Mucosa of rectum (tissue), 2 donors: ENCODE results near the gene GLT1D1.

Experiments
- H3K27ac ChIP-seq, 2 donors: one replicate each; pipeline ENCODE4 v1.7.0; 2013; ENCODE audit warnings: inconsistent platforms in 2 of 2, low read depth in 2 of 2, low read length in 2 of 2
- H3K27me3 ChIP-seq, 2 donors: one replicate each; pipeline ENCODE4 v1.7.0; 2013; ENCODE audit warnings: low read length in 2 of 2; ENCODE audit not compliant: control insufficient read depth in 2 of 2, insufficient read depth in 2 of 2
- H3K36me3 ChIP-seq, 2 donors: one replicate each; pipeline ENCODE4 v1.7.0; 2013; ENCODE audit warnings: low read length in 2 of 2; ENCODE audit not compliant: control insufficient read depth in 2 of 2, insufficient read depth in 2 of 2
- H3K4me1 ChIP-seq, 2 donors: one replicate each; pipeline ENCODE4 v1.7.0; 2013; ENCODE audit warnings: low read length in 2 of 2, mild to moderate bottlenecking in 1 of 2; ENCODE audit not compliant: control insufficient read depth in 2 of 2, insufficient read depth in 2 of 2
- H3K4me3 ChIP-seq, 2 donors: one replicate each; pipeline ENCODE4 v1.7.0; 2013; ENCODE audit warnings: low read length in 2 of 2
- H3K9ac ChIP-seq, 2 donors: one replicate each; pipeline ENCODE4 v1.7.0; 2013; ENCODE audit warnings: low read length in 2 of 2, low read depth in 1 of 2, mild to moderate bottlenecking in 1 of 2
- H3K9me3 ChIP-seq, 2 donors: one replicate each; pipeline ENCODE4 v1.7.0; 2013; ENCODE audit warnings: low read length in 2 of 2; ENCODE audit not compliant: control insufficient read depth in 2 of 2
- donor health status: healthy.
- donor health status: Normal muscosa, but diverticular disease.

GLT1D1 gene

GRCh38 chr12:128933926-128934325 lies 80.6 kb downstream of the GLT1D1 start:
- Histone ChIP-seq H3K9me3 (no peaks in the 10 kb centered on the region), H3K4me3 (no peak overlapping the region), H3K27ac (no peak overlapping the region), H3K27me3 (no peaks in the 10 kb centered on the region), H3K4me1 (no peaks in the 10 kb centered on the region), H3K36me3 (no peaks in the 10 kb centered on the region), H3K9ac (no peak overlapping the region)

- Histone ChIP-seq H3K4me3 (no peak overlapping the region), H3K36me3 (no peaks in the 10 kb centered on the region), H3K4me1 (no peaks in the 10 kb centered on the region), H3K9ac (no peak overlapping the region), H3K9me3 (no peaks in the 10 kb centered on the region), H3K27ac (no peak overlapping the region), H3K27me3 (no peaks in the 10 kb centered on the region)
These were observed 85.6 kb downstream of the GLT1D1 start for GRCh38 chr12:128938886-128939285.

GRCh38 chr12:128940090-128940888 lies 87.0 kb downstream of the GLT1D1 start:
- H3K27ac ChIP-seq = no peak overlapping the region
- H3K4me1 ChIP-seq = no peaks in the 10 kb centered on the region
- H3K36me3 ChIP-seq = no peaks in the 10 kb centered on the region
- no peaks in the 10 kb centered on the region for H3K27me3 ChIP-seq
- no peaks in the 10 kb centered on the region for H3K9me3 ChIP-seq
- H3K4me3 ChIP-seq = no peak overlapping the region
- no peak overlapping the region for H3K9ac ChIP-seq

GRCh38 chr12:128940974-128941373 lies 87.7 kb downstream of the GLT1D1 start:
- Histone ChIP-seq H3K27me3 (no peaks in the 10 kb centered on the region), H3K27ac (no peak overlapping the region), H3K4me3 (no peak overlapping the region), H3K9ac (no peak overlapping the region), H3K36me3 (no peaks in the 10 kb centered on the region), H3K9me3 (no peaks in the 10 kb centered on the region), H3K4me1 (no peaks in the 10 kb centered on the region)

GRCh38 chr12:128942960-128943477 lies 89.7 kb downstream of the GLT1D1 start:
- Histone ChIP-seq H3K4me1 (no peaks in the 10 kb centered on the region), H3K9ac (no peak overlapping the region), H3K9me3 (no peaks in the 10 kb centered on the region), H3K36me3 (no peaks in the 10 kb centered on the region), H3K27ac (no peak overlapping the region), H3K27me3 (no peaks in the 10 kb centered on the region), H3K4me3 (no peak overlapping the region)

GRCh38 chr12:128944956-128945355 lies 91.7 kb downstream of the GLT1D1 start:
- H3K27ac ChIP-seq = no peak overlapping the region
- H3K4me1 ChIP-seq = no peaks in the 10 kb centered on the region
- no peaks in the 10 kb centered on the region for H3K36me3 ChIP-seq

GRCh38 chr12:128947209-128947608 lies 93.9 kb downstream of the GLT1D1 start:
- Histone ChIP-seq H3K36me3 (no peaks in the 10 kb centered on the region), H3K9me3 (no peaks in the 10 kb centered on the region), H3K4me3 (no peak overlapping the region), H3K27ac (no peak overlapping the region), H3K4me1 (no peaks in the 10 kb centered on the region), H3K9ac (no peak overlapping the region), H3K27me3 (no peaks in the 10 kb centered on the region)

More at GRCh38 chr12:128944956-128945355, 91.7 kb downstream of the GLT1D1 start:
- H3K27me3 ChIP-seq = no peaks in the 10 kb centered on the region
- no peaks in the 10 kb centered on the region for H3K9me3 ChIP-seq
- H3K4me3 ChIP-seq = no peak overlapping the region
- H3K9ac ChIP-seq = no peak overlapping the region

GRCh38 chr12:128949086-128949485 lies 95.8 kb downstream of the GLT1D1 start:
- H3K36me3 ChIP-seq = no peaks in the 10 kb centered on the region
- no peaks in the 10 kb centered on the region for H3K9me3 ChIP-seq
- H3K9ac ChIP-seq = no peak overlapping the region
- H3K4me3 ChIP-seq = no peak overlapping the region
- H3K27me3 ChIP-seq = no peaks in the 10 kb centered on the region
- H3K4me1 ChIP-seq = no peaks in the 10 kb centered on the region
- H3K27ac ChIP-seq = no peak overlapping the region

GRCh38 chr12:128951448-128951847 lies 98.2 kb downstream of the GLT1D1 start:
- H3K27ac ChIP-seq = no peak overlapping the region
- no peaks in the 10 kb centered on the region for H3K27me3 ChIP-seq
- no peak overlapping the region for H3K4me3 ChIP-seq
- H3K9ac ChIP-seq = no peak overlapping the region
- H3K4me1 ChIP-seq = no peaks in the 10 kb centered on the region
- no peaks in the 10 kb centered on the region for H3K36me3 ChIP-seq
- H3K9me3 ChIP-seq = no peaks in the 10 kb centered on the region

- H3K4me3 ChIP-seq = no peak overlapping the region
- no peak overlapping the region for H3K27ac ChIP-seq
- H3K9me3 ChIP-seq = no peaks in the 10 kb centered on the region
- no peaks in the 10 kb centered on the region for H3K27me3 ChIP-seq
- no peaks in the 10 kb centered on the region for H3K4me1 ChIP-seq
- H3K36me3 ChIP-seq = no peaks in the 10 kb centered on the region
- no peak overlapping the region for H3K9ac ChIP-seq
These were observed 103.5 kb downstream of the GLT1D1 start for GRCh38 chr12:128956755-128957154.
